Fibroblast of skin of abdomen (primary cell): ENCODE measurements around the gene NAV2.
A peak's percentile ranks its signal among the peaks of the same experiment; 100 is the strongest.

Experiments used
- DNase-seq: peaks from one replicate; pipeline ENCODE4 v3.0.0-alpha.2; 2013

Gene NAV2

DNA sequence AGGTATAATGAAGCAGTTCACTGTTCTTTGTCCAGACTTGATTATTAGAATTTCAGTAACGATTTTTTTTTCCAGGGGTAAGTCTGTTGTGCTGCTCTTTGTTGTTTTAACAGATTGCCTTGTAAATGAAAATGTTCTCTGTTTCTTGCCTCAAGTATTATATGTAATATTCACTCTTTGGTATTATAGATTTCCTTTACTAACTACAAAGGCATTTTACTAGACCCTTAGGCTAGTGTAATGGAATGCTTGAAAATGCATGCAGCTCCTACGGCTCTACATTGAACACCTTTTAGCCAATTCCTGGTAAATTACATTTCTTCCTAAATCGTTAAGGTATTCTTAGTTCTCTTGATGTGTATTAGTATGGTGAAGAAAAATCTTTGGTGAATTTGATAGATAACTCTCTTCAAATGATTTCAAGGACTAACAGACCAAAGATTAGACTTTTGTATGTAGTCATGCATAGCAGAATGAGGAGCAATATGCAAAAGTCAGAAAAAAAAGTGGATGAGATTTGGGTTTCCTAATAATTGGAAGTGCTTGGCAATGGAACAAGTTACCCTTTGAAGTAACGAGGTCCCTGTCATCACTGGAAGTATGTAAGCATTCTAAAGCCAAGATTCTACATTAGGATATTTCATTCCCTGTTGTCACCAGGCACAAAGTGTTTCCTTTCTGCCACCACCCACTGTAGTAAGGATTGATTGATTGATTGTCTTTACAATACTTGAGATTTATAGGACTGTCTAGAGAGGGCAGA is 334.6 kb downstream of the NAV2 start:
- DNase-seq = no peak

- no peak for DNase-seq
Observed at GRCh38 chr11:20047769-20048154, 335.1 kb downstream of the NAV2 start.

GRCh38 chr11:20048246-20048645 is 335.6 kb downstream of the NAV2 start:
- no peak for DNase-seq

GRCh38 chr11:20048707-20049106 is 336.1 kb downstream of the NAV2 start:
- no peak for DNase-seq

- DNase-seq = no peak
Observed at GRCh38 chr11:20049231-20049630, 336.6 kb downstream of the NAV2 start.

DNA sequence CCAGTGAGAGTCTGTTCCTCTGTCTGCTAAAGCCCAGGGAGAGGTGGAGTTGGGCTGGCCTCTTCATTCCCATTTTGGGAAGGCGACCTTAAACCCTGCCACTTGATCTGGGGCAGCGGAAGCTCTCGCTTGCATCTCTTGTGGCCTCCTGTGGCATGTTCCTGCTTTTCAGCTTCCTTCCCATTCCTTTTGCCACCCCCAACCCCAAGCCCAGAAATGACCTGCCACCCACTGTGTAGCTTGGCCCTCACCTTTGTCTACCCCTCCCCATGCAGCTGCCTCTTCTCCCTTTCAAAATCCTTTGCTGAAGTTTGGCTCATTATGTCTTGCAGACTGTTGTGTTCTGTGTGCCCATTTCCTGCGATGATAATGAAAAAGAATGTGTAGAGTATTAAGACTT is 337.4 kb downstream of the NAV2 start:
- DNase-seq = no peak

GRCh38 chr11:20050551-20051333 is 338.1 kb downstream of the NAV2 start:
- peak; percentile 68 for DNase-seq

DNA sequence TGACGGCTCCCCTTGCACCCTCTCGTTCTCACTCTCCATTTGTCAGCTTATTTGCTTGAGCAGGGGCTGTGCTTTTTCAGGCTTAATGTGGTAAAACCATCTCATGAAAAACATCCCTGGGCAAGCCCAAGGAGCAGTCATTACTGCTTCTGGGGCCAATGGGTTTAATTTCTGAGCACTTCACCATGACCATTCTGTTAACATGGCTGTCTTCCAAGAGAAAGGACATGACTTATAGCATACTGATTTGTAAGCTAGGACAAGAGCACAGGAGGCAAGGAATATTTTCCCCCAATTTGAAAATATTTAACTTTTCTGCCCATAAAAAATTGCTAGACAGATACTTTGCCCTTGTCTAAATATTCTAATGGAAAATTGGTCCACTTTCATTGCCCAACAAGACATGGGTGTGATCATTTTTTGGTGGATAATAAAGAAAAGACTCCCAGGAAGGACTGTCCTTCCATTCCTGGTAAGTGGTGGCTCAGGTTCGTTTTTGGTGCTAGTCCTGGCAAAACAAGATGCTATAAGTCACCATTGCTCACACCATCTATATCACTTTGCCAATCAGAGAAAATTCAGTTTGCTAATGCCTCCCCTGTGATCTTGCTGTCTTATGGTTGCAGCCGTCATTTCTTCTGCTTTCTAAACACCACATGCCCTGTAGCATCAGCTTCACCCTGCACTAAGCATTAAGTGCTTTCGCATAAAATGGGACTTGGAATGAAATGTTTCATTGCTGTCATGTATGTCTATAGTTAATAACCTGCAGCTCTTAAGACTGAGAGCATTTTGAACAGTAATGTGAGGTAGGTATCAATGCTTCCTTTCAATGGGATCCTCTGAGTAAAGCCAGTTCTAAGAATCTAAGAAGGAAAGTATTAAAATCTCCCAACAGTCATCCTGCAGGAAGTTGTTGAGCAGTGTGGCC is 339.1 kb downstream of the NAV2 start:
- no peak for DNase-seq

DNA sequence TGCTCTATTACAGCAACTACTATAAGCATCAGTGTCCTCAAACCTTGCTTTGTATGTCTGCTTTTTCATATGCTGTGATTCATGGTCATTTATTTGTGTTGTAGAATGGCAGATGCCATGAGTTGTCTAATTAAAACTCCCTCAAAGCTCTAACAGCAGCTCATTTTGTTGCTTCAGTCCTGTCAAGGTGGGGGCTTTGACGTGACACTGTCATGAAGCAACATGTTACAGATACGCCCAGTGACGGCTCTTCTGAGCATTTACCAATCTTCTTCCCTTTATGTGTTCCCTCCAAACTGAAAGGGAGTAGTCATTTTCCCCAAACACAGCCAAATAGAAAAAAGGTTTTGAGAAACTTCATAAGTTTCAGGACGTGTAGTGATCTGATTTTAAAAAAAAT is 340.9 kb downstream of the NAV2 start:
- no peak for DNase-seq

DNA sequence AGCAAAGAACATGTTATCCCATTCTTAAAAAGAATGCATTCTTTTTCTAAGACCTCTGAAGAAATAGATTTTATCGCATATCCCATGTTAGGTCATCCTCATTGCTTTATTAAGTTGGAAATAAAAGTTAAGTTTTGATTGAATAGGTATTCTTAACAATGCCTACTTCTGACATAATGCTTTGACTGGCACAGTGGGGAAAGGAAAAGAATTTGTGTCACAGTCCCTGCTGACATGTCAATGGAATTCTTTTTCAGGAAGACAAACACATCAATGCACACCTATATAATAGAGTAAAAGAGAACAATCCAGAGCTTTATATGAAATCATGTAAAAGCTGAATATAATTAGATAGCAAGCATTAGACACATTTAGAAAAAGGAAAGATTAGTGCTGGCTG is 341.9 kb downstream of the NAV2 start:
- DNase-seq = no peak

DNA sequence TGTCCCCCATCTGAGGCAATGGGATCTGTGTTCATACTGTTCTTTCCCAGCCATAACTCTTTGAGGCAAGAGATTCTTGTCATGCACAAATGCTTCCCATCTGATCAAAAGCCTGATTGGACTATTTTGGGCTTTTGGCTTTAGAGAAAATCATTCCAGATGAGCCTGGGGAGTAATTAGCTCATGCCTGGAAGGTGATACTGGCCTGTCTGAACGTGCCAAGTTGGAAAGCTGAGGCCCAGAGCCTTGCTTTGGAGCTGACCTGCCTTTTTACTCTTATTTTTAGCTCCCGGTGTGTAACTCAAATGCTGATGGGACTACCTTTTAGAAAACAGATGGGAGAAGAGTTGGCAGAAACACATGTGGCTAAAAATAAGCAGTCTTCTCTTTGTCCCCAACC is 342.7 kb downstream of the NAV2 start:
- peak; percentile 31 for DNase-seq

GRCh38 chr11:20056109-20056949 is 343.7 kb downstream of the NAV2 start:
- DNase-seq = no peak

DNA sequence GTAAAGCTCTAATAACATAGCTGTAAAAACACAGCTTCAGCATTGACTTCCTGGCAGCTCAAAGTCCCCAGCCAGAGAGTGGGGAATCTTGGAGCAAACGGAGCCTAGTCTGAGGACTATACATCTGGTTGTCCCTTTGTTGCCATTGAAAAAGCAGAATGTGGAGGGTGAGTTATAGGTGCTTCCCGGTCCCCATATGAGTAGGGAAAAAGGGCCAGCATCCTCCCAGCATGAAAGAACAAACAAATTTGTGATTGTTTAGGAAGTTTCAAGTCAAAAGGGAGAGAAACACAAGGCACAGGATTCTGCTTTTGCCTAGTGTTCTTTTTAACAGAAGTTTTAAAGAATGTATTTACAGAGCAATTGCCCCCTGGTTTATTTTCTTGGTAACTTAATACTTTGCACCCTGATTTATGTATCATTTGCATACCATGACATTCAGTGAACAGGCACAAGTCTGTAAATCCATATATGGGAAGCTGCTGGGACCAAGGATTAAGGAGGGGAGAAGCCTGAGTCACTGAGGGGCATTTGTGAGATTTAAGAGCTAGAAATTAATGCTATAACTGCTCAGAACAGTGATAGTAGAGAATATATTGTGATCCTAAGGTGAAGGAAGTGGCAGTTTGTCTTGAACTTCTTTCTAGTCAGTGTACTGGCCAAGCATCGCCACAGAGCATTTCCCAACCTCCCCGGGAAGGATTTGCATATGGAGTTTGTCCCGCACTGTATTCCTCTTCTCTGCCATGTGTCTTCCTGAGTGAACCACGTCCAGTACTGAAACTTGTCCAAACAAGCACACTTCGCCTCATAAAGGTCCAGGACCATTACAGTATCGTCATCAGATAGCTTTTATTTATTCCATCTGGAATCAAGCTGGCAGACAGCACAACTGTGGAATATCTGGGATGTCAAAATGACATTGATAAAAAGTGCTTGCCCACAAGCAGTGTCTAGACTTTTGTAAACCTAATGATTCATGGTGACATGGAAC is 344.6 kb downstream of the NAV2 start:
- peak; percentile 75 for DNase-seq

DNA sequence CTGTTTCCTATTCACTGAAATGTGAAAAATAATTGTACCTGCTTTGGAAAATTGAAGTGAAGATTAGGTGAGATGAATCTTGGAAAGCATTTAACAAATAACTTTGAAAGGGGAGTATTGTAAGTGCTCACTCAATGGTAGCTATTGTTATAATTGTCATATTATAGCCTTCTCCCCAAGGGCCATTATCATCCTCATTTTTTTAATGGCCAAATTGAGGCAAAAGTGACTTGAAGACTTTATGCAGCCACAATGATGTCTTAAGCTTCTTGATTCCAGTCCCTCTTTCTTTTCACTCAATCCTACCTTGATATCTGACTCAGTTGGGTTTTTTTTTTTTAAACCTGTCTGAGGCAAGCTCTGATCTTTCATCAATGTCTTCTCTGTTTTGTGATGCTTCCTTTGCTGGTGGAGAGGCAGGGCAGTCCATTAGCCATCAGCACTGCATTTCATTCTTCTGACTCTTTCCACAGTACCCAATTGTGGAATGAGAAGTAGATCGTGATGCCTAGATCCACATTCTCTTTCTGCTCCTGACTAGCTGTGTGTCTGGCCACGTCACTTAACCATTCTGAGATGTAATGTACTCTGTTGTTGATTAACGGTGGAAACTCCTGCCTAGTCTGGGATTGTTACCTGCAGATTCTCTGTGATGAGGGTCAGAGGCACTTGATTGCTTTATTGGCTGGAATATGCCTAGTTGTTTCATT is 346.3 kb downstream of the NAV2 start:
- DNase-seq = peak; percentile 31

DNA sequence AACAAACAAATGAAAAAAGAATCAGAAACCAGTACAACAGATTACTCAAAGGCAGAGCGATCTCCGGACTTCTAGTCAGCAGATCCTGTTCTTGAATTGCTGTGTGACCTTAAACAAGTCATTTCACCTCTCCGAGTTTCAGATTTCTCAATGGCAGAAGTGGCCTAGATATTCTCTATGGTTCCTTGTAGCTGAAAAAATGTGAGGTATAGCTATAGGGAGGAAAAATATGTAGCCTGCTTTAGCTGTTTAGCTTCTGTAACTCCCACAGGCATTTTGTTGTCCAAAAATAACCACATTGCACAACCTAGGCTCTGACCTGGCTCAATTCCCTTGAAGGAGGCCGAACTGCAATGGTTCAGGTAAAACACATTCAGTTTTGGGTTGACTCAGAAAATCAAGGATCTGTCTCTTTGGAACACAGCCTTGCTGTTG is 347.0 kb downstream of the NAV2 start:
- no peak for DNase-seq

GRCh38 chr11:20060181-20060580 is 347.5 kb downstream of the NAV2 start:
- DNase-seq = no peak

GRCh38 chr11:20060647-20061205 is 348.1 kb downstream of the NAV2 start:
- no peak for DNase-seq

GRCh38 chr11:20061776-20062175 is 349.1 kb downstream of the NAV2 start:
- no peak for DNase-seq

GRCh38 chr11:20064961-20065405 is 352.3 kb downstream of the NAV2 start:
- no peak for DNase-seq

GRCh38 chr11:20065406-20065805 is 352.8 kb downstream of the NAV2 start:
- no peak for DNase-seq
